ENCODE measurements around the gene PRAF2.

Gene PRAF2

DNA sequence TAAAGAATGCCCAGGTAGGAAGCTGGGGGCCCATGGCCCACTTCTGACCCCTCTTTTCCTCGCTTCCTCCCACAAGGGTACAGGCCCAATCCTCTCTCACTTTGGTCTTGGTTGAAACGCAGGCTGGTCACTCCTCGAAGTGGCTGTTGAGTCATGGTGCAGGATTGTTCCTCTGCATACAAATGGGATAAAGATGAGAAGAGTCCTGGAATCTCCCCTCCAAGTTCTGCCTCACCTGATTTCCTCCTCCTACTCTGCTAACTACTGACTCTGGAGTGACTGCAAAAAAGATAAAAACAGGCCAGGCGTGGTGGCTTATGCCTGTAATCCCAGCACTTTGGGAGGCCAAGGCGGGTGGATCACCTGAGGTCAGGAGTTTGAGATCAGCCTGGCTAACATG lies 4.1 kb upstream of the PRAF2 start:
- no peak overlapping the region for H3K4me3 ChIP-seq (ENCODE audit: low read depth, low read length)
- DNase-seq (ENCODE audit: low read depth): no peak
- TF ChIP-seq CTCF (conservative IDR thresholded peaks at IDR 0.05; ENCODE audit: low read depth, low read length): no peak

DNA sequence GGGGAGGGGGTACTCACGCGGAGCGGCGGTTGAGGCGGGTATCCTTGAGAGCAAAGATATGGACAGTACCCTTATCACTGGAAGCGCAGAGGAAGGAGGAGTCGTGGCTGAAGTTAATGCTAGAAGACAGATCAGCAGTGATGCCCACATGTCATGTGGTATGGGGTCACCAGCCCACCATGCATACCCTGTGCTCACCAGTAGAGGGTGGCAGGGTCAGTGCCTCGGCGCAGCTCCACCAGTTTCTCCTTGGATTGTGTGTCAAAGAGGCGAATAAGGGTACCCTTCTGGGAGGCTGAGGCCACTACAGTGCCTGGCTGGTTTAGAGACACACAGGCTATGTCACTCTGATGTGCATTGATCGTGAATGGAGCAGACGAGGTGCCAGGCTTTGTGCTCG lies 1.5 kb upstream of the PRAF2 start:
- H3K4me3 ChIP-seq (ENCODE audit: low read depth, low read length): no peak overlapping the region
- TF ChIP-seq CTCF (conservative IDR thresholded peaks at IDR 0.05; ENCODE audit: low read depth, low read length): no peak

DNA sequence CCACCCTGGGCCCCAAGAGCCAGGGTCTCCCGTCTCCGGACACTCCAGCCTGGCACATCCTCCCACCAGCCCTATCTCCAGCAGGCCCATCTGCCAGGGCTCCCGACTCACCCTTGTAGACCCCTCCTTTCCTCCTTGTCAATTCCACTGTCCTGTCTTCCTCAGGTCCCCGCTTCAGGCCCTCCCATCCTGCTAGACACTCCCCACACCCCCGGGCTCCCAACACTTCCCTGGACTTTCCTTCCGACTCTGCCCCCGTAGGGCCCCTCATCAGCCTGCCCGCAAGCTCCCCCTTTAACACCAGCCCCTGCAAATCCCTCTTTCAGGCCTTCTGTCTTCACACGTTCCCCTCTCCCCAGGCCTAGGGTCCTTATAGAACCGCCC lies 1.1 kb downstream of the PRAF2 start:
- peak; percentile 1 for DNase-seq (ENCODE audit: low read depth)
- peak overlapping the region; percentile 75 for H3K4me3 ChIP-seq (ENCODE audit: low read depth, low read length)

More for the DNA sequence above, 1.5 kb upstream of the PRAF2 start:
- DNase-seq (ENCODE audit: low read depth): no peak

GRCh38 chrX:49071877-49072711 lies 1.7 kb downstream of the PRAF2 start:
- peak; percentile 87 for DNase-seq (ENCODE audit: low read depth)
- H3K4me3 ChIP-seq (ENCODE audit: low read depth, low read length): peak overlapping the region; percentile 75
- no peak for TF ChIP-seq CTCF (conservative IDR thresholded peaks at IDR 0.05; ENCODE audit: low read depth, low read length)

More for the DNA sequence above, 1.1 kb downstream of the PRAF2 start:
- no peak for TF ChIP-seq CTCF (conservative IDR thresholded peaks at IDR 0.05; ENCODE audit: low read depth, low read length)

DNA sequence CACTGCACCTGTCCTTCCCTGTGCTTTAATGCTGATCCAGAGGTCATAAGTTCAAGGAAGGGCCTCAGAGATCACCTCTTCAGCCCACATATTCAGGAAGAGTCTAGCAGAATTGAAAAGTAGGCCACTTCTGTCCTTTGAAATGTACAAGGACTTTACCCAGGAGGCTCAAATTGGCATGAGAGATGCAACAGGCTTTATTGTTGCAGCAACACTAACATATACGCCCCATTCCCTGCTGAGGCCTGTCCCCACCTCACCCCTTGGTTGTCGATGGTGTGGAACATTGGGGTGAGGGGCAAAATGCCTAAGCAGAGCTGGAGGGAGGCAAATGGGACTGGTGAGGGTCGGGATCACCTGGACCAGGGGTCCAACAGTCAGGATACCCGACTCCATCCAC lies 2.8 kb downstream of the PRAF2 start:
- no peak overlapping the region for H3K4me3 ChIP-seq (ENCODE audit: low read depth, low read length)
- no peak for DNase-seq (ENCODE audit: low read depth)
- no peak for TF ChIP-seq CTCF (conservative IDR thresholded peaks at IDR 0.05; ENCODE audit: low read depth, low read length)

GRCh38 chrX:49069038-49069437 lies 4.8 kb downstream of the PRAF2 start:
- no peak for DNase-seq (ENCODE audit: low read depth)
- H3K4me3 ChIP-seq (ENCODE audit: low read depth, low read length): no peak overlapping the region
- TF ChIP-seq CTCF (conservative IDR thresholded peaks at IDR 0.05; ENCODE audit: low read depth, low read length): no peak

Measured in choroid plexus epithelial cell (primary cell).